Measurements from ENCODE around the gene ST6GAL2. TPM values are rescaled to one million over a fixed set of nuclear protein-coding genes. Genes with fewer than 3 reads are reported as not detected.

Gene ST6GAL2
- total and polyA plus RNA-seq, 2 of the 8 experiments (the other 6 are each of a cell fraction or from before 2014, with no cell fraction given) = 2.7 to 17.5 TPM

DNA sequence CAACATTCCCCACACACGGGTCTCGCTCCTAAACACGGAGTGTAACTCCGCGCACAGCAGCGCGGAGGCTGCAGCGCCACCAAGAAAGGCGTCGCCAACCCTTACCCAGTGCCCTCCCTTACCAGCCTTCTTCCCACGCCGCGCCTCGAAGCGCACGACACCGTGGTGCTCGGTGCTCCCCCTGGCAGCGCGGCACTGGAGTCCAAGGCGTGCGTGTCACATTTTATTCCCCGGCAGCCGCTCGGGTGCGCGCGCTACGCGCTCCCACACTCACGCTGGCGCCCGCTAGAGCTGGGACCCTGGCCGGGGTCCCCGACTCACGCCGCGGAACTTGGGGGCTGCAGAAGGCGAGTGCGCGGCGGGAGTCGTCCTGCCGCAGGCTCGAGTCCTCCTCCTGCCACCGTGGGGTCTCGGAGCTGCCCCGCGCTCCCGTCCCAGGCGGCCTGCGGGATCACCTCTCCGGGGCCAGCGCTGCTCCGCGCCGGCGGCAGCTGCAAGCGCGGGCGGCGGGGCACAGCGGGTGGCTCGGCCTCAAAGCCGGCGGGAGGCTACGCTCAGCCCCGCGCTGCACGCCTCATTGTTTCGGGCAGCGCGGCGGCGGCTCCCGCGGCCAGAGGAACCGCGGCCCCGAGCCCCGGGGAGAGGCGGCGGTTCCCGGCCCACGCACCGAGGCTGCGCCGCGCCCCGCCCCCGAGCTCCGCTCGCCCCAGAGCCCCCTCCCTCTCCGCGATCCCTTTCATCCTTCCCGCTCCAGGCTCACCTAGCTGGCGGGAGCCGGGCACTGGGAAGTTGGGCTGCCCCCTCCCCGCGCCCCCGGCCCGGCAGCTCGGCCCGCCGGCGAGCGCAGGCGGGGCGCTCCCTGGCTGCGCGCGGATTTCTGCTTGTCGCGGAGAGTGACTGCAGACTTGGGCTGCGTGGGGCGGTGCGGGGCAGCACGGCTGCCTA is at the start of gene ST6GAL2 (continued):
- TF ChIP-seq, protein P1, sequence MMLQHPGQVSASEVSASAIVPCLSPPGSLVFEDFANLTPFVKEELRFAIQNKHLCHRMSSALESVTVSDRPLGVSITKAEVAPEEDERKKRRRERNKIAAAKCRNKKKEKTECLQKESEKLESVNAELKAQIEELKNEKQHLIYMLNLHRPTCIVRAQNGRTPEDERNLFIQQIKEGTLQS (IDR thresholded peaks at IDR 0.05; ENCODE audit: insufficient read depth, low read depth, low read length) = no peak
- no peak for TF ChIP-seq NANOG (IDR thresholded peaks at IDR 0.05; ENCODE audit: insufficient read depth, low read depth, low read length, poor library complexity, severe bottlenecking)
- TF ChIP-seq SP2 (IDR thresholded peaks at IDR 0.05; ENCODE audit: low read length) = no peak
- no peak for TF ChIP-seq TCF12 (IDR thresholded peaks at IDR 0.05; ENCODE audit: low read depth, low read length)
- no peak for TF ChIP-seq CBX5 (IDR thresholded peaks at IDR 0.05; ENCODE audit: low read depth, low read length)
- TF ChIP-seq HDAC6 (IDR thresholded peaks at IDR 0.05; ENCODE audit: low read depth, low read length) = no peak
- no peak; the same call in 1 of the 2 replicates for TF ChIP-seq SUZ12 (IDR thresholded peaks at IDR 0.05; ENCODE audit: low read length)
- TF ChIP-seq CHD2 (IDR thresholded peaks at IDR 0.05; ENCODE audit: low read length) = no peak
- no peak for TF ChIP-seq KDM5A (IDR thresholded peaks at IDR 0.05; ENCODE audit: low read length)
- peak; percentile 41; the same call in 1 of the 2 replicates for TF ChIP-seq GABPA (IDR thresholded peaks at IDR 0.05; ENCODE audit: borderline replicate concordance, insufficient read depth, low read length)
- no peak for TF ChIP-seq SIRT6 (IDR thresholded peaks at IDR 0.05; ENCODE audit: low read length)
- no peak for TF ChIP-seq FOSL1 (IDR thresholded peaks at IDR 0.05; ENCODE audit: insufficient read depth, low read depth, low read length)
- TF ChIP-seq, protein P2, sequence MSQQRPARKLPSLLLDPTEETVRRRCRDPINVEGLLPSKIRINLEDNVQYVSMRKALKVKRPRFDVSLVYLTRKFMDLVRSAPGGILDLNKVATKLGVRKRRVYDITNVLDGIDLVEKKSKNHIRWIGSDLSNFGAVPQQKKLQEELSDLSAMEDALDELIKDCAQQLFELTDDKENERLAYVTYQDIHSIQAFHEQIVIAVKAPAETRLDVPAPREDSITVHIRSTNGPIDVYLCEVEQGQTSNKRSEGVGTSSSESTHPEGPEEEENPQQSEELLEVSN (IDR thresholded peaks at IDR 0.05) = peak; percentile 31; the same call in 1 of the 2 replicates
- TF ChIP-seq RXRA (IDR thresholded peaks at IDR 0.05; ENCODE audit: insufficient read depth, low read depth, low read length) = no peak
- TF ChIP-seq RFX5 (IDR thresholded peaks at IDR 0.05; ENCODE audit: borderline replicate concordance, low read depth, low read length) = no peak
- no peak for TF ChIP-seq ZNF274 (IDR thresholded peaks at IDR 0.05; ENCODE audit: borderline replicate concordance, extremely low read depth, low read length)
- TF ChIP-seq CREB1 (IDR thresholded peaks at IDR 0.05) = no peak
- peak; percentile 12; the same call in 1 of the 2 replicates for TF ChIP-seq TBP (IDR thresholded peaks at IDR 0.05; ENCODE audit: low read depth, low read length)
- peak; percentile 62 for TF ChIP-seq RNF2 (IDR thresholded peaks at IDR 0.05; ENCODE audit: borderline replicate concordance, low read depth, low read length, missing control alignments, poor library complexity, severe bottlenecking)
- no peak for TF ChIP-seq POU5F1 (IDR thresholded peaks at IDR 0.05; ENCODE audit: low read depth, low read length)
- TF ChIP-seq ASH2L (IDR thresholded peaks at IDR 0.05; ENCODE audit: low read length) = peak; percentile 52
- no peak for TF ChIP-seq BCL11A (IDR thresholded peaks at IDR 0.05; ENCODE audit: low read depth in 2 of 2, low read length in 2 of 2)
- TF ChIP-seq TEAD4 (IDR thresholded peaks at IDR 0.05; ENCODE audit: low read depth, low read length) = peak; percentile 13; the same call in 1 of the 2 replicates

All from H1 (cell line).